AG04450 (cell line): ENCODE measurements around the gene KLF8. TPM values are rescaled to one million over a fixed set of nuclear protein-coding genes. Genes with fewer than 3 reads are reported as not detected.

ENCODE experiments used
- CTCF ChIA-PET: fragments of 300-600, 350-600 bp; formaldehyde crosslinking; extraction: SDS; loops from one replicate; lab custom pipeline; 2022; ENCODE audit warnings: antibody characterized with exemption, inconsistent platforms; lab: Charles Lee
- POLR2A ChIA-PET: fragments of 350-600 bp; formaldehyde crosslinking; extraction: SDS; loops from one replicate; lab custom pipeline; 2021; ENCODE audit warnings: antibody characterized with exemption, inconsistent platforms; lab: Yijun Ruan, JAX
- DNase-seq: peaks from one replicate; pipeline ENCODE4 v3.0.0-alpha.2; 2011; ENCODE audit warnings: low read depth, low spot score
- H3K27ac ChIP-seq: one replicate; pipeline ENCODE4 v1.5.1; 2012; ENCODE audit warnings: low read depth, low read length, control low read depth
- H3K27me3 ChIP-seq: one replicate; pipeline ENCODE4 v1.6.0; 2012; ENCODE audit warnings: low read length; ENCODE audit not compliant: control insufficient read depth, insufficient read depth
- H3K4me3 ChIP-seq: 2 replicates; pipeline ENCODE4 v1.5.1; 2011; ENCODE audit warnings: mild to moderate bottlenecking, low read depth, low read length, control low read depth
- H3K9me3 ChIP-seq: 2 replicates; pipeline ENCODE4 v1.5.1; 2012; ENCODE audit warnings: low read length; ENCODE audit not compliant: control insufficient read depth, insufficient read depth
- CTCF ChIP-seq: IDR thresholded peaks from 2 replicates; pipeline ENCODE4 v1.5.1; 2011; ENCODE audit warnings: low read depth, low read length, control low read depth, inconsistent platforms
- polyA plus RNA-seq: library from polyadenylated mRNA; depleted of rRNA; stranded (reverse); fragments of >200 nt; gene quantifications from 2 replicates; pipeline ENCODE4 v1.2.3, GENCODE V29; 2011

The KLF8 gene
- polyA plus RNA-seq, 1 experiment = 0.05 TPM

- Histone ChIP-seq H3K4me3 (no peak overlapping the region), H3K9me3 (no peaks in the 10 kb centered on the region), H3K27me3 (no peaks in the 10 kb centered on the region), H3K27ac (no peak overlapping the region)
- ChIA-PET POLR2A (no interaction called here), CTCF (no interaction called here)
- no peak for TF ChIP-seq CTCF
- no peak for DNase-seq
Observed at GRCh38 chrX:56289449-56289848, 57.3 kb downstream of the KLF8 start.

- no peak for TF ChIP-seq CTCF
- Histone ChIP-seq H3K27ac (no peak overlapping the region), H3K4me3 (no peak overlapping the region), H3K27me3 (no peaks in the 10 kb centered on the region), H3K9me3 (no peaks in the 10 kb centered on the region)
- no peak for DNase-seq
- ChIA-PET POLR2A (no interaction called here), CTCF (no interaction called here)
Observed at GRCh38 chrX:56308726-56309125, 76.6 kb downstream of the KLF8 start.

DNA sequence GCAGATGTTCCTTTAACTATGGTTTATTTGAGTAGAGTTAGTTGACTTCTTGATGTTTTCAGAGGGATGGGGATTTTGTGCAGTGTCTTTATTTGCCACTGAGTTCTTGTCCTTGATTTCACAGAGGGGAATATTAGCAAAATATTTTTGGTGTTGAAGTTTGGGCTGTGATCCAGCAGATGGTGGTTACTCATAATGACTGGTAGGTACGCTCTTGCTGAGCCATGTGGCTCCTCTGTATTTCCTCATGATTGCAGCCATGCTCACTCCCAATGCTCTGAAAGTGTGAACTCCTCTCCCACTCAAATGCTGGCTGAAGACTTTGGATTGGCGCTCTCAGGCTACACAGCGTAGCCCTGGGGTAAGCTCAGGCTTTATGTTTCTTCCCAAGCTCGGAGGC, 77.7 kb downstream of the KLF8 start:
- no peaks in the 10 kb centered on the region for H3K9me3 ChIP-seq
- no peak for TF ChIP-seq CTCF
- no peak overlapping the region for H3K27ac ChIP-seq
- DNase-seq = no peak
- CTCF ChIA-PET = no interaction called here
- no peak overlapping the region for H3K4me3 ChIP-seq
- no peaks in the 10 kb centered on the region for H3K27me3 ChIP-seq
- POLR2A ChIA-PET = no interaction called here

GRCh38 chrX:56310581-56310980, 78.4 kb downstream of the KLF8 start:
- CTCF ChIA-PET = no interaction called here
- Histone ChIP-seq H3K4me3 (no peak overlapping the region), H3K27ac (no peak overlapping the region), H3K9me3 (no peaks in the 10 kb centered on the region), H3K27me3 (no peaks in the 10 kb centered on the region)
- POLR2A ChIA-PET = no interaction called here
- DNase-seq = no peak
- no peak for TF ChIP-seq CTCF

GRCh38 chrX:56313308-56313707, 81.2 kb downstream of the KLF8 start:
- no peak for DNase-seq
- no peak for TF ChIP-seq CTCF
- Histone ChIP-seq H3K9me3 (peaks cover 5% of the 10 kb centered on the region; the same call in 1 of the 2 replicates), H3K27me3 (no peaks in the 10 kb centered on the region), H3K4me3 (no peak overlapping the region), H3K27ac (no peak overlapping the region)
- POLR2A ChIA-PET = no interaction called here
- CTCF ChIA-PET = no interaction called here
